T-helper 2 cell treated with Interferon-gamma antibody and Interleukin-4, amounts not matched to agents 5 μg/mL and 100 μg/mL, for 36 hours (primary cell): ENCODE measurements around the gene ATP2B2.
"Not testable (repeated sequence)": the region's sequence is repeated elsewhere in the genome, so short reads cannot be mapped to it uniquely, and the experiment has no call there.

ENCODE experiments used
- DNase-seq: peaks from one replicate; pipeline ENCODE4 v3.0.0; 2021; ENCODE audit warnings: low spot score
- H3K27ac Mint-ChIP-seq: one replicate; pipeline ENCODE4 v1.8.0; 2021; ENCODE audit warnings: mild to moderate bottlenecking, mixed read lengths
- H3K27me3 Mint-ChIP-seq: one replicate; pipeline ENCODE4 v1.8.0; 2021; ENCODE audit warnings: low read depth, mixed read lengths
- H3K36me3 Mint-ChIP-seq: one replicate; pipeline ENCODE4 v1.8.0; 2021; ENCODE audit warnings: low read depth, mixed read lengths
- H3K4me1 Mint-ChIP-seq: one replicate; pipeline ENCODE4 v1.8.0; 2021; ENCODE audit warnings: low read depth, mixed read lengths
- H3K4me3 Mint-ChIP-seq: one replicate; pipeline ENCODE4 v1.8.0; 2022; ENCODE audit warnings: mild to moderate bottlenecking, moderate library complexity, mixed read lengths
- H3K9me3 Mint-ChIP-seq: one replicate; pipeline ENCODE4 v1.8.0; 2021; ENCODE audit warnings: mixed read lengths

The ATP2B2 gene

DNA sequence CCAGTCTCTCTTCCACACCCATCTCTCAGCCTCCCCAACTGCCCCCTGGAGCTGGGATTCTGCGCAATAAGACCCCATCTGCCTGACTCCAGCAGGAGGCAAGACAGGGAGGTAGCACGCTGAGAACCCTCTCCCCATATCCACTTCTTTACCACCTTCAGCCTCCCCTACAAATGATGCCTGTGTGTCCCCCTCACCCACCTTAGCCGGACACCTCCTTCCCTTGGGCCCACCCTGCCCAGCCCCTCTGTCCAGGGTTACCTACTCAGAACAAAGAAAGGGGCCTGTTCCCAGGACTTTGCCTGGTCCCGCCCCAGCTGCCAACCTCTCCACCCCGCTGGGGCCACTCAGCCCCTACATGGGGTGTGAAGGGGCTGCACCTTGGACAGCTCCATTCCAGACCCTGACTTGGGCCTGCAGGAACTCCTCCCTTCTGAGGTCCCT is 40.8 kb upstream of the ATP2B2 start:
- no peak overlapping the region for H3K27ac Mint-ChIP-seq

DNA sequence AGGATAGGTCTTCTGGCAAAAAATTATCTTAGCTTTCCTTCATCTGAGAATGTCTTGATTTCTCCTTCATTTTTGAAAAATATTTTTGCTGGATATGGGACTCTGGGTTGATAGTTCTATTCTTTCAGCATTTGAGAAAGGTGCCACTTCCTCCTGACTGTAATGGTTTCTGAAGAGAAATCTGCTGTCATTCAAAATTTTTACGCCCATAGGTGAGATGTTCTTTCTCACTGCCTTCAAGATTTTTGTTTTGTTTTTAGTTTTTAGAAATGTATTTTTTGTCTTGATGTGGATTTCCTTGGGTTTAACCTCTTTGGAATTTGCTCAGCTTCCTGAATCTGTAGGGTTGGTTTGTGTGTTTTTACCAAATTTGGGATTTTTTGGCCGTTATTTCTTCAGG is 37.1 kb upstream of the ATP2B2 start:
- H3K4me3 Mint-ChIP-seq: no peak overlapping the region
- peaks cover 2% of the 10 kb centered on the region for H3K4me1 Mint-ChIP-seq
- no peaks in the 10 kb centered on the region for H3K36me3 Mint-ChIP-seq
- H3K27ac Mint-ChIP-seq: no peak overlapping the region
- peaks cover 6% of the 10 kb centered on the region for H3K27me3 Mint-ChIP-seq
- no peak for DNase-seq
- peaks cover 27% of the 10 kb centered on the region for H3K9me3 Mint-ChIP-seq

More for the DNA sequence above, 40.8 kb upstream of the ATP2B2 start:
- DNase-seq: no peak
- no peaks in the 10 kb centered on the region for H3K36me3 Mint-ChIP-seq
- peaks cover 2% of the 10 kb centered on the region for H3K27me3 Mint-ChIP-seq
- H3K4me1 Mint-ChIP-seq: peaks cover 21% of the 10 kb centered on the region
- peaks cover 21% of the 10 kb centered on the region for H3K9me3 Mint-ChIP-seq
- H3K4me3 Mint-ChIP-seq: no peak overlapping the region

DNA sequence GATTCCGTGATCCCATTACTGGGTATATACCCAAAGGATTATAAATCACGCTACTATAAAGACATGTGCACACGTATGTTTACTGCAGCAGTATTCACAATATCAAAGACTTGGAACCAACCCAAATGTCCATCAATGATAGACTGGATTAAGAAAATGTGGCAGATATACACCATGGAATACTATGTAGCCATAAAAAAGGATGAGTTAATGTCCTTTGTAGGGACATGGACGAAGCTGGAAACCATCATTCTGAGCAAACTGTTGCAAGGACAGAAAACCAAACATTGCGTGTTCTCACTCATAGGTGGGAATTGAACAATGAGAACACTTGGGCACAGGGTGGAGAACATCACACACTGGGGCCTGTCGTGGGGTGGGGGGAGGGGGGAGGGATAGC is 35.0 kb upstream of the ATP2B2 start:
- not testable (repeated sequence) for H3K36me3 Mint-ChIP-seq, H3K4me1 Mint-ChIP-seq, H3K4me3 Mint-ChIP-seq, DNase-seq, H3K27ac Mint-ChIP-seq
- peaks cover 14% of the 10 kb centered on the region for H3K27me3 Mint-ChIP-seq
- H3K9me3 Mint-ChIP-seq: peaks cover 27% of the 10 kb centered on the region

- Mint-ChIP-seq H3K27ac (no peak overlapping the region), H3K27me3 (peaks cover 16% of the 10 kb centered on the region), H3K4me3 (no peak overlapping the region), H3K36me3 (no peaks in the 10 kb centered on the region), H3K9me3 (no peaks in the 10 kb centered on the region), H3K4me1 (no peaks in the 10 kb centered on the region)
- DNase-seq: no peak
These were observed 28.7 kb upstream of the ATP2B2 start for GRCh38 chr3:10534066-10534465.

DNA sequence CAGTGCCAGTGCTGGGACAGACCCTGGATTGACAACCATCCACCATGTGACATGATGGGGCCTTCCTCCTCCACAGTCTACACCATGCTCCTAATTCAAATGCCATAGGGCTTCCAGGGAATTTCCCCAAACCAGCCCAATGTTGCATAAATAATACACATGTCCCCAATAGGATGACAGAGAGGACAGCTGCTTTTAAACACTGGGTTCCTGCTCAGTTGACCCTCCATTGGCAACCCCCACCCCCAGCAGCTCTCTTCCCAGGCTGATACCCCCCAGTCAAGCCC is 28.3 kb upstream of the ATP2B2 start:
- DNase-seq: no peak
- Mint-ChIP-seq H3K4me1 (no peaks in the 10 kb centered on the region), H3K27me3 (peaks cover 16% of the 10 kb centered on the region), H3K4me3 (no peak overlapping the region), H3K27ac (no peak overlapping the region), H3K9me3 (no peaks in the 10 kb centered on the region), H3K36me3 (no peaks in the 10 kb centered on the region)

DNA sequence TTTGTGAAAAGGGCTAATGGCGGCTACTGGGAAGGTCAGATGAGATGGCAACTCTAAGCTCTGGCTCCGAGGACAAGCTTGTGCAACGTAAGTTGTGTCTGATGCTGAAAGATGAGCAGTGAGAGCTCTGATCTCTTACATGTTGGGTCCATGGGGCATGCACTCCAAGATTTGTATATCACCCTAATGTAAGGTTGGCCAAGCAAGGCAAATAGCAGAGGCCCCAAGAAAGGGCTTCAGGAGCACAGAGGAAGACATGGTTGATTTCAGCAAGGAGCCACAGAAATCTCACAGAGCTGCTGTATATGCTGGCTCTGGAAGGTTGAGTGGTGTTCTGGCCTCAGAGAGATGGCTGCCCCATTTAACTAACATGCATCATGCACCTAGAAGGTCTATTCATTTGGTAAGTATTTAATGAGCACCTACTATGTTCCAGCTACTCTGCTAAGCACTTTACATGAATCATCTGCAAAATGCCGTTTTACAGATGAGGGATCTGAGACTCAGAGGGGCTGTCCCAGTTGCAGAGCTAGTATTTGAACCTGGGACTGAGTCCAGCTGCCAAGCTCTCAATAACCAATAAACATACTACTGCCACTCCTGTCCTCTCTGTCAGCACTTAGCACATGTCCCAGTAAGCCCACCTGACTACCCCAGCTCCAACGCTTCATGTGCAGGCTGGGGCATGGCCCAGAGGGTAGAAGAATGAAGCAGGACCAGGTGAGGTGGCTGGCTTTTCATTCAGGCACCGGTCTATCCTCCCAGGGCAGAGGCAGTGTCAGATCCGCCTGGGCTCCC is 27.8 kb upstream of the ATP2B2 start:
- no peaks in the 10 kb centered on the region for H3K36me3 Mint-ChIP-seq
- no peak overlapping the region for H3K4me3 Mint-ChIP-seq
- H3K27ac Mint-ChIP-seq: no peak overlapping the region
- H3K4me1 Mint-ChIP-seq: no peaks in the 10 kb centered on the region
- no peaks in the 10 kb centered on the region for H3K9me3 Mint-ChIP-seq
- peaks cover 16% of the 10 kb centered on the region for H3K27me3 Mint-ChIP-seq
- no peak for DNase-seq

GRCh38 chr3:10531031-10531430 is 25.6 kb upstream of the ATP2B2 start:
- H3K27ac Mint-ChIP-seq: no peak overlapping the region
- H3K4me3 Mint-ChIP-seq: no peak overlapping the region
- no peak for DNase-seq
- H3K27me3 Mint-ChIP-seq: peaks cover 3% of the 10 kb centered on the region
- H3K4me1 Mint-ChIP-seq: no peaks in the 10 kb centered on the region
- H3K36me3 Mint-ChIP-seq: no peaks in the 10 kb centered on the region
- no peaks in the 10 kb centered on the region for H3K9me3 Mint-ChIP-seq

DNA sequence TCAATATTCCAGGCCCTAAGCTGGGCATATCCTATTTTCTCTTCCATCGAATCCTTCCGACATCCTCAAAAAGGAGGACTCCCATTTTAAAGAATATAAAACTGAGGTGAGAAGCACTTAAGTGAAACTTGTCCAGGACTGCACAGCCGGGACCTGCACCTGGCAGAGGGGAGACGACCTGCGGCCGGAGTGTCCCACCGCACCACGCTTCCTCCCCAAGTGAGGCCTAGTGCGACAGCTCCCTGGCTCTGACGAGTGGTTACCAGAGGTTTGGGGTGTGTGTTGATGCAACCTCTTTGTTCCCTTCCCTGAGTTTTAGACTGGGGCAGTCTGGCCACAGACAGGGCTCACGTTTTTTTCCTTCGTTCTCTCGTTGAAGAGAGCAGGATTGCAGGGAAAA is 24.9 kb upstream of the ATP2B2 start:
- H3K4me3 Mint-ChIP-seq: no peak overlapping the region
- no peaks in the 10 kb centered on the region for H3K36me3 Mint-ChIP-seq
- H3K4me1 Mint-ChIP-seq: no peaks in the 10 kb centered on the region
- DNase-seq: no peak
- H3K9me3 Mint-ChIP-seq: no peaks in the 10 kb centered on the region
- H3K27me3 Mint-ChIP-seq: peaks cover 3% of the 10 kb centered on the region
- H3K27ac Mint-ChIP-seq: no peak overlapping the region

DNA sequence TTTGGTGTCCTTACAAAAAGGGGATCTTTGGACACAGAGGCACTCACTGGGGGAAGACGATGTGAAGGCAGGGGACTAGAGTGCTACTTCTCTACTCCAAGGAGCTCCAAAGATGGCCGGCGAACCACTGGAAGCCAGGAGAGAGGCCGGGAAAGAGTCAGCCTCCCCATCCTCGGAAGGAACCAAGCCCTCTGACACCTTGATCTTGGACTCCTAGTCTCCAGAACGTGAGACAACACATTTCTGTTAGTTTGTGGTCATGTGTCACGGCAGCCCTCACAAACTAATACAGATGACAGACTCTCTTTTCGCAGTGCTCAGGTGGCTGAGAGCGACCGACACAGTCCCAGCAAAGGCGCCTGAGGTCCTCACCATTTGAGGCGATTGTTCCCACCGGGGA is 24.4 kb upstream of the ATP2B2 start:
- no peak overlapping the region for H3K27ac Mint-ChIP-seq
- H3K36me3 Mint-ChIP-seq: no peaks in the 10 kb centered on the region
- no peaks in the 10 kb centered on the region for H3K4me1 Mint-ChIP-seq
- no peak for DNase-seq
- peaks cover 5% of the 10 kb centered on the region for H3K27me3 Mint-ChIP-seq
- no peak overlapping the region for H3K4me3 Mint-ChIP-seq
- H3K9me3 Mint-ChIP-seq: no peaks in the 10 kb centered on the region

DNA sequence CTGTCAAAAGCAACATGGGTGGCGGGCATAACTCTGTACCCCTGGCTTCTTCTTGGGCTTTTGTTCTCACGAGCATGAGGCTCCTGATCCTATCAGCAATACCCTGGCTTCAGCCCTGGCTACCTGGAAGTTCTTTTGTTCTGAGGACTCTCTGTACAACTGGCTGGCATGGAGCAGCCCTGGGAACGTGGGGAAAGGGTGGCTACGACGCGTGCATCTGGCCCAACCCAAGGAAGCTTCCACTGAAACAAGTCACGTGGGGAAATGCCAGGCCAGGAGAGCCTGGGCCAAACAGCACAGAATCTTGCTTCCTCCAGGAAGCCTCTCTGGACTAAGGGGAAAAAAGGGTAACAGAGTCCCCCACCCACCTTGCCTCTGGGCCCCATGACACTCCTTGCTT is 22.7 kb upstream of the ATP2B2 start:
- no peaks in the 10 kb centered on the region for H3K9me3 Mint-ChIP-seq
- no peak overlapping the region for H3K4me3 Mint-ChIP-seq
- no peaks in the 10 kb centered on the region for H3K4me1 Mint-ChIP-seq
- H3K27me3 Mint-ChIP-seq: peaks cover 18% of the 10 kb centered on the region
- DNase-seq: no peak
- H3K27ac Mint-ChIP-seq: no peak overlapping the region
- H3K36me3 Mint-ChIP-seq: no peaks in the 10 kb centered on the region

GRCh38 chr3:10527295-10528001 is 22.1 kb upstream of the ATP2B2 start:
- H3K27me3 Mint-ChIP-seq: peaks cover 20% of the 10 kb centered on the region
- H3K4me1 Mint-ChIP-seq: no peaks in the 10 kb centered on the region
- no peak overlapping the region for H3K4me3 Mint-ChIP-seq
- H3K9me3 Mint-ChIP-seq: no peaks in the 10 kb centered on the region
- DNase-seq: no peak
- H3K27ac Mint-ChIP-seq: no peak overlapping the region
- H3K36me3 Mint-ChIP-seq: no peaks in the 10 kb centered on the region

- no peaks in the 10 kb centered on the region for H3K4me1 Mint-ChIP-seq
- H3K4me3 Mint-ChIP-seq: no peak overlapping the region
- no peaks in the 10 kb centered on the region for H3K36me3 Mint-ChIP-seq
- no peaks in the 10 kb centered on the region for H3K9me3 Mint-ChIP-seq
- H3K27me3 Mint-ChIP-seq: peaks cover 29% of the 10 kb centered on the region
- DNase-seq: no peak
- no peak overlapping the region for H3K27ac Mint-ChIP-seq
These were observed 21.0 kb upstream of the ATP2B2 start for GRCh38 chr3:10526366-10526765.

DNA sequence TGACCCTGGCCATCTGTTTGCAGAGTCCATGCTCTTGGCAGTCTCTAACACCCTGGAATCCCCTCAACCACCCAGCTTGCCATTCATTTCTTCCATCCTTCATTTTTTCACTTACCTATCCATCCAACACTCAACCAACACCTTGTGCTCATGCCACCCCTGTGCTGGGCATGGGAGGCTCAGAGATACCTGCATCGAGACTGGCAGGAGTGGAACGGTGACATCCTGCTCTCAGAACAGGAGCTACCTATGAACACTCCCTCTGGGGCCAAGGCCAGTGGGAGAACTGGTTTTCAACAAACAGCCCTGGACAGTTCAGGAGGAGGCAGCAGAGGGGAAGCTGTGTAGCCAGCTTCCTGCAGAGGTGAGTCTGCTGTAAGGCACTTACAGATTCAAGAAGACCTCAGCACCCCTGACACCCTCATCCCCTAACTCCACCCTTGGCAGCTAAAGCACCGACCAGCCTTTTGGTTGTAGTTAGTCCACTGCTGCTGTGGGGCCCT is 19.5 kb upstream of the ATP2B2 start:
- DNase-seq: no peak
- Mint-ChIP-seq H3K4me1 (no peaks in the 10 kb centered on the region), H3K9me3 (no peaks in the 10 kb centered on the region), H3K27me3 (peaks cover 31% of the 10 kb centered on the region), H3K4me3 (no peak overlapping the region), H3K36me3 (no peaks in the 10 kb centered on the region), H3K27ac (no peak overlapping the region)

GRCh38 chr3:10524270-10524669 is 18.9 kb upstream of the ATP2B2 start:
- Mint-ChIP-seq H3K4me1 (no peaks in the 10 kb centered on the region), H3K9me3 (no peaks in the 10 kb centered on the region), H3K27me3 (peaks cover 31% of the 10 kb centered on the region), H3K36me3 (no peaks in the 10 kb centered on the region), H3K27ac (no peak overlapping the region), H3K4me3 (no peak overlapping the region)
- DNase-seq: no peak
